ENCODE results near the gene HIF3A.

DNA sequence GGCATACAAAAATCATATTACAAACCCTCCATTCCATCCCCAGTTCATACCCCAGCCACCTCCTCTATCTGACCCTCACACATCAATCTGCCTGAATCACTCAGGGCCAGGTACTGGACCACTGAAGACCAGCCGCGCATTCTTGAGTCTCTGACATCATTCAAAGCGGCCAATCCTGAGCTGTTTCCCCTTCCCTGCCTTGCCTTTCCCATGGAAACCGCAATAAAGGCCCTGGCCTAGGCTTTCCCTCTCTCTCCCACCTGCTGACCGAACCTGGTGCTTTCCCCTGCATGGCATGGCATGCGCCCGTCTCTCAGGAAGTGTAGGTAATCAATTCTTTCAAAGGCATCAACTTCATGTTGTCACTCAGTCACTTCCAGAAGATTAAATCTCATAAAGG is 17.7 kb upstream of the HIF3A start:
- TF ChIP-seq JUN (IDR thresholded peaks at IDR 0.05) (no peak), RAD21 (conservative IDR thresholded peaks at IDR 0.05 in 1 of 2, IDR thresholded peaks at IDR 0.05 in 1 of 2) (no peak), TP53 (CRISPR knock-in tag; IDR thresholded peaks at IDR 0.05) (no peak), CTCF (IDR thresholded peaks at IDR 0.05) (no peak), RCOR1 (IDR thresholded peaks at IDR 0.05; ENCODE audit: low read depth, low read length) (no peak), POLR2A (IDR thresholded peaks at IDR 0.05; ENCODE audit: low read length) (no peak), ZNF302 (CRISPR knock-in tag; IDR thresholded peaks at IDR 0.05) (no peak), CHD2 (IDR thresholded peaks at IDR 0.05; ENCODE audit: low read length, partially characterized antibody) (no peak), ZC3H11A (IDR thresholded peaks at IDR 0.05) (no peak), EP300 (IDR thresholded peaks at IDR 0.05) (no peak)
- TF ChIP-seq, protein P1, sequence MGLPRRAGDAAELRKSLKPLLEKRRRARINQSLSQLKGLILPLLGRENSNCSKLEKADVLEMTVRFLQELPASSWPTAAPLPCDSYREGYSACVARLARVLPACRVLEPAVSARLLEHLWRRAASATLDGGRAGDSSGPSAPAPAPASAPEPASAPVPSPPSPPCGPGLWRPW (IDR thresholded peaks at IDR 0.05): no peak

All from A549 (cell line).